ENCODE data around the gene ZNF512B.
"Not testable (repeated sequence)": the region's sequence is repeated elsewhere in the genome, so short reads cannot be mapped to it uniquely, and the experiment has no call there.

ZNF512B gene

GRCh38 chr20:63969838-63970713, at the start of gene ZNF512B:
ZNF512B (minus strand) TSS chr20:63969930; CDS start chr20:63967950, 1,980 bp downstream.
- no peak for DNase-seq (ENCODE audit: low read depth in 2 of 2)

- no peak for DNase-seq (ENCODE audit: low read depth in 2 of 2)
These were observed 45.9 kb upstream of the ZNF512B start for GRCh38 chr20:64015635-64016034.

GRCh38 chr20:64012385-64013154, 42.8 kb upstream of the ZNF512B start:
- DNase-seq (ENCODE audit: low read depth in 2 of 2): not testable (repeated sequence)

- no peak for DNase-seq (ENCODE audit: low read depth in 2 of 2)
These were observed 41.6 kb upstream of the ZNF512B start for GRCh38 chr20:64011366-64011779.

- no peak for DNase-seq (ENCODE audit: low read depth in 2 of 2)
These were observed 41.0 kb upstream of the ZNF512B start for GRCh38 chr20:64010711-64011237.

- no peak for DNase-seq (ENCODE audit: low read depth in 2 of 2)
These were observed 40.2 kb upstream of the ZNF512B start for GRCh38 chr20:64009811-64010387.

GRCh38 chr20:64006902-64007301, 37.2 kb upstream of the ZNF512B start:
- no peak for DNase-seq (ENCODE audit: low read depth in 2 of 2)

GRCh38 chr20:64006490-64006889, 36.8 kb upstream of the ZNF512B start:
- DNase-seq (ENCODE audit: low read depth in 2 of 2): no peak

- DNase-seq (ENCODE audit: low read depth in 2 of 2): no peak
These were observed 35.7 kb upstream of the ZNF512B start for GRCh38 chr20:64005394-64005793.

GRCh38 chr20:64003960-64004725, 34.4 kb upstream of the ZNF512B start:
- no peak for DNase-seq (ENCODE audit: low read depth in 2 of 2)

GRCh38 chr20:64001607-64002011, 31.9 kb upstream of the ZNF512B start:
- DNase-seq (ENCODE audit: low read depth in 2 of 2): no peak

GRCh38 chr20:64000906-64001305, 31.2 kb upstream of the ZNF512B start:
- DNase-seq (ENCODE audit: low read depth in 2 of 2): no peak

- no peak for DNase-seq (ENCODE audit: low read depth in 2 of 2)
These were observed 13.2 kb upstream of the ZNF512B start for GRCh38 chr20:63982937-63983336.

GRCh38 chr20:63980806-63981728, 11.3 kb upstream of the ZNF512B start, which contains the start of gene PRPF6:
PRPF6 (plus strand) TSS chr20:63981132; CDS start chr20:63981246, 114 bp downstream.
- peak; percentile 85 to 91 for DNase-seq (ENCODE audit: low read depth in 2 of 2)

- no peak for DNase-seq (ENCODE audit: low read depth in 2 of 2)
These were observed 10.6 kb upstream of the ZNF512B start for GRCh38 chr20:63980317-63980805.

- peak in 1 of 2 donors; percentile 77 for DNase-seq (ENCODE audit: low read depth in 2 of 2)
These were observed 10.0 kb upstream of the ZNF512B start, which contains the start of gene SAMD10 for GRCh38 chr20:63979557-63980316. SAMD10 (minus strand) TSS chr20:63979642; CDS start chr20:63979467, 175 bp downstream.

- DNase-seq (ENCODE audit: low read depth in 2 of 2): no peak
These were observed 9.5 kb upstream of the ZNF512B start for GRCh38 chr20:63979229-63979556.

GRCh38 chr20:63978319-63979228, 8.8 kb upstream of the ZNF512B start:
- no peak for DNase-seq (ENCODE audit: low read depth in 2 of 2)
